Measurements from ENCODE around the gene PPP3R1. TPM values are rescaled to one million over a fixed set of nuclear protein-coding genes. Genes with fewer than 3 reads are reported as not detected.

The PPP3R1 gene
- total and polyA plus RNA-seq, 4 donors = 2.4 to 42.5 (median 18.3) TPM

- H3K9me3 ChIP-seq (ENCODE audit: control insufficient read depth in 4 of 4, low read length in 3 of 4) = no peaks in the 10 kb centered on the region
- H3K27me3 ChIP-seq (ENCODE audit: control insufficient read depth in 4 of 4, insufficient read depth in 4 of 4, low read length in 3 of 4) = no peaks in the 10 kb centered on the region
- 100% methylated on average over 1 of the region's 1 CpG for WGBS
- no peak overlapping the region for H3K27ac ChIP-seq (ENCODE audit: low read depth in 1 of 2, low read length in 2 of 2)
- H3K4me1 ChIP-seq (ENCODE audit: control insufficient read depth in 4 of 4, insufficient read depth in 4 of 4, low read length in 3 of 4) = peaks cover 0 to 7% (median 5%) of the 10 kb centered on the region in 4 donors
- H3K4me3 ChIP-seq (ENCODE audit: low read depth in 1 of 3, low read length in 3 of 3) = no peak overlapping the region
- no peak for DNase-seq (ENCODE audit: low spot score)
- TF ChIP-seq TAF1 (conservative IDR thresholded peaks at IDR 0.05) (no peak), HNF4A (conservative IDR thresholded peaks at IDR 0.05) (no peak), REST (IDR thresholded peaks at IDR 0.05) (no peak), GABPA (IDR thresholded peaks at IDR 0.05 in 1 of 2, conservative IDR thresholded peaks at IDR 0.05 in 1 of 2) (no peak), CTCF (IDR thresholded peaks at IDR 0.05; ENCODE audit: low read depth, low read length, missing input control) (no peak), RAD21 (IDR thresholded peaks at IDR 0.05) (no peak), SP1 (IDR thresholded peaks at IDR 0.05) (no peak), ZBTB33 (IDR thresholded peaks at IDR 0.05) (no peak), FOXA2 (IDR thresholded peaks at IDR 0.05) (no peak), YY1 (IDR thresholded peaks at IDR 0.05) (no peak), NR2F2 (IDR thresholded peaks at IDR 0.05) (no peak), RXRA (IDR thresholded peaks at IDR 0.05) (no peak), EGR1 (IDR thresholded peaks at IDR 0.05; ENCODE audit: low read depth in 2 of 2) (no peak), ATF3 (IDR thresholded peaks at IDR 0.05) (no peak), FOXA1 (IDR thresholded peaks at IDR 0.05) (no peak), HNF4G (IDR thresholded peaks at IDR 0.05) (no peak), JUND (IDR thresholded peaks at IDR 0.05) (no peak), MAX (IDR thresholded peaks at IDR 0.05) (no peak)
- peaks cover 3 to 50% (median 24%) of the 10 kb centered on the region in 4 donors for H3K36me3 ChIP-seq (ENCODE audit: control insufficient read depth in 4 of 4, insufficient read depth in 3 of 4, low read depth in 1 of 4, low read length in 3 of 4)
- H3K9ac ChIP-seq (ENCODE audit: low read depth in 1 of 2, low read length in 2 of 2) = no peak overlapping the region
These were observed 88.7 kb downstream of the PPP3R1 start for GRCh38 chr2:68163641-68164040.
